GM19025 (cell line): Measurements from ENCODE around the gene CLEC2B.

Experiments used
- ATAC-seq: cut with Tn5 transposase; IDR thresholded peaks from one replicate; pipeline ENCODE4 v1.9.1; 2021; ENCODE audit warnings: mild to moderate bottlenecking, low read depth, moderate library complexity; ENCODE audit not compliant: unreplicated experiment

The CLEC2B gene

GRCh38 chr12:9810671-9811070 is 58.5 kb downstream of the CLEC2B start:
- no peak for ATAC-seq

- ATAC-seq: no peak
Observed at GRCh38 chr12:9809866-9810265, 59.3 kb downstream of the CLEC2B start.

GRCh38 chr12:9809338-9809737 is 59.8 kb downstream of the CLEC2B start:
- ATAC-seq: no peak

GRCh38 chr12:9808504-9808903 is 60.6 kb downstream of the CLEC2B start:
- ATAC-seq: no peak

GRCh38 chr12:9806714-9807113 is 62.4 kb downstream of the CLEC2B start:
- ATAC-seq: no peak

GRCh38 chr12:9805883-9806282 is 63.3 kb downstream of the CLEC2B start:
- no peak for ATAC-seq
